Brain microvascular endothelial cell (primary cell): ENCODE measurements around the gene MYO1C.
"Not testable (repeated sequence)": the region's sequence is repeated elsewhere in the genome, so short reads cannot be mapped to it uniquely, and the experiment has no call there.

Experiments used
- DNase-seq: peaks from one replicate; pipeline ENCODE4 v3.0.0-alpha.2; 2020
- H3K27ac ChIP-seq: fragments of 250-450 bp; sonication (Bioruptor Pico); 2 replicates; pipeline ENCODE4 v1.5.1; 2020; ENCODE audit warnings: mild to moderate bottlenecking, moderate library complexity
- H3K27me3 ChIP-seq: fragments of 250-450 bp; sonication (Bioruptor Pico); replicated peaks from 2 replicates; pipeline ENCODE4 v1.5.1; 2020; ENCODE audit warnings: mild to moderate bottlenecking
- H3K36me3 ChIP-seq: fragments of 250-450 bp; sonication (Bioruptor Pico); replicated peaks from 2 replicates; pipeline ENCODE4 v1.5.1; 2020; ENCODE audit warnings: mild to moderate bottlenecking
- H3K4me3 ChIP-seq: 2 replicates; pipeline ENCODE4 v1.5.1; 2011; ENCODE audit warnings: low read depth, mild to moderate bottlenecking, control low read depth, low read length, moderate library complexity
- in situ Hi-C: cut with HindIII; loops from 2 replicates; pipeline ENCODE4 v1.10.0; 2017; ENCODE audit warnings: low sequenced_read_pairs, low pct_ligation_motif_present
- TF ChIP-seq, protein P1 (sequence below): IDR thresholded peaks from 2 replicates; pipeline ENCODE4 v1.5.1; 2011; ENCODE audit warnings: low read depth, mild to moderate bottlenecking, moderate library complexity, low read length, control low read depth, inconsistent platforms; ENCODE audit errors: missing control alignments

The MYO1C gene

DNA sequence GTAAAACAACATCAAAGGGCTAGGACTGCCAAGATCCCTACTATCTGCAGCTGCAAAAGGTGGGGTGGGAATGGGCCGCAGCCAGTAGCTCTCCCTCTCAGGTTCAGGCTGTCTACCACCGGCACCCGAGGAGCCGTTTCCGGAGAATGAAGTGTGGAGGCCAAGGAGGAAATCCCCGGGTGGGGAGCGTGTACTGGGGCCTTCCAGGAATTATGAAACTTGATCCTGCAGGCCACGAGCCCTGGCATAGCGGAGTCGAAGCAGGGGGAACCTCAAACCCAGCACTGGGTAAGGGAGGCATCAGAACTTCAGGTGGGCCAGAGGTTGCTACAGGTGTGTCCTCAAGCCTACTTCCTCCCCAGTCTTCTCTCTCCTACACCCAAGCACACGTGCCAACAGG is 18.8 kb upstream of the MYO1C start:
- Histone ChIP-seq H3K4me3 (no peak overlapping the region), H3K27me3 (no peaks in the 10 kb centered on the region), H3K36me3 (peaks cover 9% of the 10 kb centered on the region), H3K27ac (no peak overlapping the region)
- TF ChIP-seq, protein P1, sequence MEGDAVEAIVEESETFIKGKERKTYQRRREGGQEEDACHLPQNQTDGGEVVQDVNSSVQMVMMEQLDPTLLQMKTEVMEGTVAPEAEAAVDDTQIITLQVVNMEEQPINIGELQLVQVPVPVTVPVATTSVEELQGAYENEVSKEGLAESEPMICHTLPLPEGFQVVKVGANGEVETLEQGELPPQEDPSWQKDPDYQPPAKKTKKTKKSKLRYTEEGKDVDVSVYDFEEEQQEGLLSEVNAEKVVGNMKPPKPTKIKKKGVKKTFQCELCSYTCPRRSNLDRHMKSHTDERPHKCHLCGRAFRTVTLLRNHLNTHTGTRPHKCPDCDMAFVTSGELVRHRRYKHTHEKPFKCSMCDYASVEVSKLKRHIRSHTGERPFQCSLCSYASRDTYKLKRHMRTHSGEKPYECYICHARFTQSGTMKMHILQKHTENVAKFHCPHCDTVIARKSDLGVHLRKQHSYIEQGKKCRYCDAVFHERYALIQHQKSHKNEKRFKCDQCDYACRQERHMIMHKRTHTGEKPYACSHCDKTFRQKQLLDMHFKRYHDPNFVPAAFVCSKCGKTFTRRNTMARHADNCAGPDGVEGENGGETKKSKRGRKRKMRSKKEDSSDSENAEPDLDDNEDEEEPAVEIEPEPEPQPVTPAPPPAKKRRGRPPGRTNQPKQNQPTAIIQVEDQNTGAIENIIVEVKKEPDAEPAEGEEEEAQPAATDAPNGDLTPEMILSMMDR, result no peak
- in situ Hi-C loops, result no loop called here
- no peak for DNase-seq

DNA sequence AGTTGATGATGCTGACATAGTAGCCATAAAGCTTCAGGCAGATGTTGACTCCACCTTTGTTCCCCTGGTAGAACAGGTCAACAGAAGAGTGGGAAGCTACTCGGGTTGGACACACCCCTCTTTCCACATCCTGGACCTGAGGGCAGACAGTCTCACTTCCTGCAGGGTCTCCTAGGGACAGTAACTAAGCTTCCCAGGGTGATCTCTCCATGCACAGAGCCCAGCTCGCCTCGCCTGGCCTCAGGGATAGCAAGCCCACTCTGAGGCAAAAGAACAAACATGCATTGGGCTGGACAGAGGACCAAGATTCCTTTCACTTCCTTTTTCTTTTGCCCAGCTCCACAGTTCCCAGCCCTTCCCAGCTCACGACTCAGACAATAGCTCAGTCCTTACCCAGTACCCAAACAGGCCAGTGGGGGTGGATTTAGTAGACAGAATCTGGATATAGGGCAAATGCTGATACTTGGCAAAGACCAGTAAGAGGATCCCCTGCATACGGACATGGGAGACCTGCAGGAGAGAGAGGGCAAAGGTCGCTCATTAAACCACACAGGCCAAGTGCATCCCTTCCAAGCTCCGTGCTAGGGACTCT is 16.9 kb upstream of the MYO1C start:
- in situ Hi-C loops, result no loop called here
- no peaks in the 10 kb centered on the region for H3K27me3 ChIP-seq
- H3K4me3 ChIP-seq, result no peak overlapping the region
- no peak overlapping the region for H3K27ac ChIP-seq
- H3K36me3 ChIP-seq, result peaks cover 9% of the 10 kb centered on the region
- DNase-seq, result no peak
- TF ChIP-seq, protein P1, result no peak

DNA sequence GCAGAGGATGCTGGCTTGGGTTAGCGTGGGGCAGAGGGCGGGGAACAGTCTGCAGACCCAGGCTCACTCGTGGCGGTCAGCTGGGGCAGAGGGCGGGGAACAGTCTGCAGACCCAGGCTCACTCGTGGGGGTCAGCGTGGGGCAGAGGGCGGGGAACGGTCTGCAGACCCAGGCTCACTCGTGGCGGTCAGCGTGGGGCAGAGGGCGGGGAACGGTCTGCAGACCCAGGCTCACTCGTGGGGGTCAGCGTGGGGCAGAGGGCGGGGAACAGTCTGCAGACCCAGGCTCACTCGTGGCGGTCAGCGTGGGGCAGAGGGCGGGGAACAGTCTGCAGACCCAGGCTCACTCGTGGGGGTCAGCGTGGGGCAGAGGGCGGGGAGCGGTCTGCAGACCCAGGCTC is 16.2 kb upstream of the MYO1C start:
- H3K36me3 ChIP-seq, DNase-seq, H3K27ac ChIP-seq, in situ Hi-C loops, H3K27me3 ChIP-seq, H3K4me3 ChIP-seq: not testable (repeated sequence)

DNA sequence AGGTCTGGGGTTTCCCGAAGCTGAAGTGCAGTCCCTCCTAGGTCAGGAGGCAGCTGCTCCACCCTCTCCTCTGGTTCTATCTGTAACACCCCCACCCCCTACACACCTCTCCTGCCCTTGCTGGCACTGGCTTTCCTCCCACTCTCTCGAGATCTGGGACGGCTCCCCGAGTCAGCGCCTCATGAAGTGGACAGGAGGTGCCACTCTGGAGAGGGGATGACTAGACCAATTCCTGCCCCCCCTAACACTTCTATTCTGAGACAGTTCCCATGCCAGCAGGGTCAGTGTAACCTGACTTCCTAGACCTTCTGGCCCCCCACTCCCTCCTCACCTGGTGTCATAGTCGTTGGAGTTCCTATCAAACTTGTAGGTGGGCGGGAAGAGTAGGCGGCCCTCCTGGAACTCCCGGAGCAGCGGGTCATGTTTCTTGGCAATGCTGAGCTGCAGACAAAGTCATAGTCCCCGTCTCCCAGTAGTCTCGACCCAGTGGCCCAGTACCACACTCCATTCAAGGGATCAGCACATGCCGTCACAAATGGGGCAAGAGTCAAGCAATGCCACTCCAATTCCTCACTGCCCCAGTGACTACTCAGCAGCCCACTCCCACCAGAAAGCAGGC is 14.3 kb upstream of the MYO1C start:
- DNase-seq, result no peak
- TF ChIP-seq, protein P1, result no peak
- Histone ChIP-seq H3K27ac (no peak overlapping the region), H3K4me3 (no peak overlapping the region), H3K36me3 (peaks cover 3% of the 10 kb centered on the region), H3K27me3 (no peaks in the 10 kb centered on the region)
- in situ Hi-C loops, result no loop called here

DNA sequence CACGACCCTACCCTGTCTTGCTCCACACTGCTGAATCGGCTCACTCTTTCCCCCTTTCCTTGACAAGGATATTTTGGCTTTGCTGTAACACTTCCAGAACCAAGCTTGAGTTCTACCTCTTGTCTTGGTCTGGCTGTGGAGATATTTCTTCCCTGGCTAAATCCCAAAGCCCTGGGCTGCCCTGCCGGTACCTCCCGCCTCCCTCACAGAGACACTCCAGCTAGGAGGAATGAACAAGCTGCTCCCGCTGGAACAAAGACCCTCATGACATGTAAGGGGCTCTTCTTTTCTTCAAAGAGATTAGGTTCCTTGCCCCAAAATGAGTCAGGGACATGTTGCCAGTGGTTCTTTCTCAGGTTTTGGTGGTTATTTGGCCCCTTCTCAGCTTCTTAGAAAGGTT is 13.1 kb upstream of the MYO1C start:
- no peak for DNase-seq
- TF ChIP-seq, protein P1, result no peak
- no peak overlapping the region for H3K27ac ChIP-seq
- no peak overlapping the region for H3K4me3 ChIP-seq
- in situ Hi-C loops, result no loop called here
- peaks cover 3% of the 10 kb centered on the region for H3K36me3 ChIP-seq
- no peaks in the 10 kb centered on the region for H3K27me3 ChIP-seq

DNA sequence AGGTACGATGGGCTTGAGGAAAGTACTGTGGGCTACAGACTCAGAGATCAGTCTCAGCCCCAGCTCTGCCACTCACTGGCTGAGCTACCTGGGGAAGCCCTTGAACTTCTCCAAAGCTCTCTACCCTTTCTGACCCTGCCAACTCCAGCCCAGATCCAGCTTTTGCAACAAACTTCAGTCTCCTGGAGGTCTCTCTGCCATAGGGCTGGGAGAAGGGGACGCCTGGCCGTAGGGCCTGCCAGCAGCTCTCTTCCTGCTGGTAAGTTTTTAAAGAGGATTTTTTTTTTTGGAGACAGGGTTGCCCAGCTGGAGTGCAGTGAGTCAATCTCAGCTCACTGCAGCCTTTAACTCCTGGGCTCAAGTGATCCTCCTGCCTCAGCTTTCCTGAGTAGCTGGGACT is 12.4 kb upstream of the MYO1C start:
- Histone ChIP-seq H3K36me3 (peaks cover 3% of the 10 kb centered on the region), H3K27me3 (no peaks in the 10 kb centered on the region), H3K27ac (no peak overlapping the region), H3K4me3 (no peak overlapping the region)
- in situ Hi-C loops, result no loop called here
- DNase-seq, result no peak
- TF ChIP-seq, protein P1, result no peak
